SH-SY5Y (cell line): ENCODE data around the gene COMMD9.

Experiments
- GATA2 ChIP-seq: IDR thresholded peaks from 2 replicates; pipeline ENCODE4 v1.6.1; 2011; ENCODE audit warnings: mild to moderate bottlenecking, low read depth, low read length
- GATA3 ChIP-seq: IDR thresholded peaks from 2 replicates; pipeline ENCODE4 v1.6.1; 2011; ENCODE audit warnings: low read depth, mild to moderate bottlenecking, low read length, moderate library complexity

- TF ChIP-seq GATA2 (no peak), GATA3 (no peak)
Measured at GRCh38 chr11:36281850-36282249, 7.4 kb downstream of the COMMD9 start.
